ENCODE data around the gene NOL4L.
"Not testable (repeated sequence)": the region's sequence is repeated elsewhere in the genome, so short reads cannot be mapped to it uniquely, and the experiment has no call there.

Gene NOL4L

DNA sequence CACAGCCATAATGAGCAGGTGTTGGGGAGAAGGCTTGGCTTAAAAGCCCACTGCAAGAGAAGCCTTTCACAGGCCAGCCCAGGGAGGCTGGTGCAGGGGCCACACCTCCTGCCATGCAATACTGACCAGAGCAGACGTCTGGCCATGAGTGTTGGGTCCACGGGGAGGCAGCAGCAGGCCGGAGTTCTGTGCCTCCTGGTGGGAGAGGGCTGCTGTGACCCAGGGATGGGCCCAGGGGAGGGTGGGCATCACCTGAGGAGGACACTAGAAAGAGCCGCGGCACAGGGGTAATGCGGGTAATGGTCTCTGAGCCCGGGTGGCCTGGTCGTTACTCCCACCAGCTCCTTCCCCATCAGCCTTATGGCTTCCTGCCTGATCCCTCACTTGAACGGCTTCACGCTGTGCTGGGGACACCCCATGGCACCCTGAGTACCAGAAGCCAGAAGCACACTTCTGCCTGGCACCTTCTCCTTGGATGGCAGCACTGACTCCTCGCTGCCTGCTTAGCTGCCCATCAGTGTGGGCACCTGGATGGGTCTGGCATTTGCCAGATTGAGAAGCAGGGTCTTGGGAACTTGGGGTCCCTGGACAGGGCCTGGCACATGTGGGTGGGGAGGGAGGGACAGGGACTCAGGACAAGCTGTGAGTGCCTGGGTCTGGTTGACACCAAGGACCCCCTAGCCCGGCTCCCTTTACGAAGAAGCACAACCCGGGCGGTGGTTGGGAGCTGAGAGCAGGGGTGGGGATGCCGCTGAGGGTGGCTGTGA, 118.2 kb downstream of the NOL4L start:
- no peak for DNase-seq

- DNase-seq = not testable (repeated sequence)
Measured at GRCh38 chr20:32465901-32466675, 119.0 kb downstream of the NOL4L start.

DNA sequence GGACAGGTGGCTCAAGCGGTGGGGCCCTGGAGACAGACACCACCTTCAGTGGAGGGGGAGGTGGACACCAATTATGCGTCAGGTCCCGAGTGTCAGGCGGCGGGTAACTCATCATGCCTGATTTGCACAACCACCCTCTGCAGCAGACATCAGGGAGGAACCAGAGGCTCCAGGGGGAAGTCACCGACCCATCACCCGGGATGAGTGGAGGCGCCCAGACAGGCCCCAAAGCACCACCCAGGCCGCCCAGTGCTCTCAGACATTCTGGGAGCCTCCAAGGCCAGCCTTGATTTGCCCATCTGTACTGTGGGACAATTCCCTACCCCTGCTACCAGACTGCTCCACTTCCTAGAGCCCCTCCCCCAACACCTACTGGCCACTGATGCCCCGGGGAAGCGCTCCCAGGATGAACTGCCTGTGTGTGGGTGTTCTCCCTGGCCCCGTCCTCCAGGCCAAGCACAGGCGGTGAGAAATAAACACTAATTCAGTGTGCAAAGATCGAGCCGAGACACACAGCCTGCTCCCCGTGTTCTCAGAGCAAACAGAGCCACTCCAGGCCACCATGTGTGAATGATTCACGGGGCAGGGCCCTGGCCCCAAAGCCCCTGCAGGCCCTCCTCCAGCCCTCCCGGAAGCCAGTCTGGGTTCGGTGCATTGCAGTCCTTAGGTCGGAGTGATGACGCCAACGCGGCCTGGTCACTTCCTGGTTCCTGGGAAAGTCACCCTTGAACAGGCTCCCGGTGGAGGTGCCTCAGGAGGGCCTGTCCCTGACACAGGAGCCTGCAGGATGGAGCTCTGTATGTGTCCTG, 119.8 kb downstream of the NOL4L start:
- DNase-seq = no peak

DNA sequence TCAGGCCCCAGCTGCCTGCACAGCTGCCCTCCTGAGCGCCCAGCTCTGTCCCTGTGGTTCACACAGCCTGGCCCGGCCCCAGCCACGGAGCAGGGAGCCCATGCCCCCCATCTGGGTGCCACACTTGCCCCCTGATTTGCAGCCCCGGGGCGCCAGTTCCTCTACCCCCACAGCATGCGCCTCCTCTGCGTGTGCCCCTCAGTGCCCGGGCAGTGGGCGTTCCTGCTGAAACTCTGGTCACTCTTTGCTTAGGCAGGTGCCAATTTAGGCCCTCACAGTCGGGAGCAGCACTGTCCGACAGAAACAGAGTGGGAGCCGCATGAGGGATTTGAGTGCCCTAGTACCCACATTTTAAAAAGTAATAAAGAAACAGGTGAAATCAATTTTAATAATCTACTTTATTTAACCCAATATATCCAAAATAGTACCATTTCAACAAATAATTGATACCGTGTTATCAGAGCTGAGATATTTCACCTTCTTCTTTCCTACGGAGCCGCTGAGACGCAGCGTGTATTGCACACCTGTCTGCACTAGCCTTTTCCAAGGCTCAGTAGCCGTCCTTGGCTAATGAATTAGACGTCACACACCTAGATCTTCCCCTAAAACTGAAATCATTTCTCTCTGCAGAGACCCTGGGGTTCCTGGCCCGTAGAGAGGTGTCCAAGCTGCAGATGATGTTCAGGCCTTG, 120.6 kb downstream of the NOL4L start:
- no peak for DNase-seq

GRCh38 chr20:32463642-32464400, 121.3 kb downstream of the NOL4L start:
- DNase-seq = no peak

DNA sequence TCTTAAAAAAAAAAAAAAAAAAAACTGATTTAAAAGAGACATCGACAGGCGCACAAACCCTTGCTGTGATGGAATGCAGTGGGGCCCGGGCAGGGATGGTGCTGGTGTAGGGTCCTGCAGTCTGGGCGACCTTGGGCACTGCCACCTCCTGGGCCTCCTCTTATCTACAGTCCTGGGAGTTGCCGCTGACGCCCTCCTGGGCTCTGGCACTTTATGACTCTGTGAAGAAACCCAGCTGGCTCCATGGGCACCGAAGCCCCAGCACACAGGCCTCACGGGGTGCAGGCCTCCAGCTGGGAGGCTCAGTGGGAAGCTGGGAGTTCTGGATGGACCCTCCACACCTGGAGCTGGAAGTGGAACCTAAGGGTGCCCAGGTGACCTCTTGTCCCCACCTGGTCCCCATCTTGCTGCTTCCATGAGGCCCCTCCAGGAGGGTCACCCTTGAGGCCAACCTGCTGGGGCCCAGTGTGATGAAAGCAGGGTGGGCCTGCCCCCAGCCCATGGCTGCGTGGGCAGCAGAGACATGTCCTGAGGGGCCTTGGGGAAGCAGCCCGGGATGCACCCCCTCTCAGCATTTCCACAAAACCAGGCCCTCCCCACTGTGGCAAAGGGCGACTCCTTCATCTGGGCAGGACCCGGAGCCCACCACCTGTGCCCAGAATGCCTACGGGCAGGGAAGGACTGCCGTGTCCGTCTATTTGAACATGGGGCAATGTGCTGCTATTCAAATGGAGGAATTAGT, 122.1 kb downstream of the NOL4L start:
- DNase-seq = no peak

- no peak for DNase-seq
Measured at GRCh38 chr20:32461836-32462600, 123.1 kb downstream of the NOL4L start.

- DNase-seq = no peak
Measured at GRCh38 chr20:32460683-32461320, 124.3 kb downstream of the NOL4L start.

DNA sequence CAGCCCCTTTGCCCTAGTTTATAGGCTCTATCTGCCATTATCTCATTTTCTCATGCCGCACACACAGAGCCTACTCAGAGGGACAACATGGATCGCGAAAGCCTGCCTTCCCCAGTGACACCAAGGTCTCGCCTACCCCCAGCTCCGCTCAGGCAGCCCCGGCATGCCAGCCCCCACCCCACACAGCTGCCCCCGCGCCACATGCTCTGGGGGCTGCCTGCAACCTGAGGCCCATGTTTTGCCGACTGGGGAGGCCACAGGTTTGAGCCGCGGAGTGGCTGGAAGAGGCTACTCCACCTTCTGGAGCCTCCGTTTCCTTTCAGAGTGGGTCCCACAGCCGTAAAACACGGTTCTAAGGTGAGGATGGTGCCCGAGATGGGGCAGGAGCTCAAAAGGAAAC, 124.9 kb downstream of the NOL4L start:
- DNase-seq = no peak

- DNase-seq = no peak
Measured at GRCh38 chr20:32458837-32459220, 126.3 kb downstream of the NOL4L start.

- no peak for DNase-seq
Measured at GRCh38 chr20:32458061-32458836, 126.9 kb downstream of the NOL4L start.

- DNase-seq = peak; percentile 24
Measured at GRCh38 chr20:32457479-32457986, 127.6 kb downstream of the NOL4L start.

GRCh38 chr20:32456869-32457478, 128.2 kb downstream of the NOL4L start:
- no peak for DNase-seq

GRCh38 chr20:32455901-32456701, 129.0 kb downstream of the NOL4L start:
- DNase-seq = no peak

DNA sequence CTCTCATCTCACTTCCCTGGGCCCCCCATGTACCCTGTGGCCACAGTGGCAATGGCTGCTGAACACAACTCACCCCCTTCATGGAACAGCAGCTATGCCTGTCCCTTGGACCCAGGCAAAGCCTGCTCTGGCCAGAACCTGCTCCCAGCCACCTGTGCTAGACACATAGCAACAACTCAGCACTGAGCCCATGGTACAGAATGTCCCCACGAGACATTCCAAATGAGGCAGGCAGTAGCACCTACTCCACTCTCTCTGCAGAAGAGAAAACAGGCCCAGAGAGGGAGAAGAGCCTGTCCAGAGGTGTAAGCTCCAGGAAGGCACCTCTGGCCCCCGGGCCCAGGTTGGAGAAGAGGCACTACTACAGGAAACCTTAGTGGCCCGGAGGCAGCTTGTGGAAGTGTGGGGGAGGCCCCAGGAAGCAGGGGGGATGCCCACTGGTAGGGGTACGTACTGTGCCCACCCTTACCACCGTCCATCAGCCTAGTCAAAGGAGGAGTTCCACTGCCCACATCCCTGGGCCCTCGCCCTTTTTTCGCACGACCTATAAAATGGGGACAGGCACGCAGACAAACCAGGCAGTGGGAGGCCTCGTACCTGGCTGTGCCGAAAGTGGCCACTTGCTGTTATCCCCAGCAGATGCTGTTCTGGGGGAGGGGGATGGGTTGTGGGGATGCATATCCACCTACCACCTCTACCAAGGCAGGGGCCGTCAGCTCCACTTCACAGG, 129.8 kb downstream of the NOL4L start:
- DNase-seq = no peak

GRCh38 chr20:32454164-32455145, 130.7 kb downstream of the NOL4L start:
- no peak for DNase-seq
